IMR-90 (cell line): ENCODE data around the gene NFASC. TPM values are rescaled to one million over a fixed set of nuclear protein-coding genes. Genes with fewer than 3 reads are reported as not detected.

ENCODE experiments used
- ATAC-seq: fragments of 200-7000 bp; cut with Tn5 transposase; 2 replicates; pipeline ENCODE4 v1.9.1; 2020; ENCODE audit warnings: low read depth, mild to moderate bottlenecking, moderate library complexity
- BruUV-seq: library from RNA; stranded (reverse); fragments of 400-500 nt; replicated peaks from 2 replicates; lab custom pipeline; 2021; lab: Mats Ljungman, UMichigan
- CTCF ChIA-PET: fragments of 300-600 bp; formaldehyde crosslinking; extraction: SDS; loops from one replicate; lab custom pipeline; 2021; ENCODE audit warnings: antibody characterized with exemption; lab: Yijun Ruan, JAX
- POLR2A ChIA-PET: fragments of 300-600 bp; sonication (Branson Sonifier 250); formaldehyde crosslinking; loops from one replicate; lab custom pipeline; 2022; ENCODE audit warnings: antibody characterized with exemption; ENCODE audit not compliant: unreplicated experiment; lab: Charles Lee
- DNase-seq: peaks from one replicate; pipeline ENCODE4 v3.0.0; 2013
- H2AFZ ChIP-seq: replicated peaks from 2 replicates; pipeline ENCODE3; 2013; ENCODE audit warnings: low read length, mild to moderate bottlenecking; ENCODE audit not compliant: poor library complexity
- H2AK5ac ChIP-seq: 2 replicates; pipeline ENCODE4 v1.6.1; 2013; ENCODE audit warnings: low read depth, low read length, inconsistent platforms
- H2AK9ac ChIP-seq: replicated peaks from 2 replicates; pipeline ENCODE3; 2013; ENCODE audit warnings: mild to moderate bottlenecking, low read depth, low read length, moderate library complexity; ENCODE audit not compliant: poor library complexity
- H2BK120ac ChIP-seq: 2 replicates; pipeline ENCODE4 v1.6.1; 2013; ENCODE audit warnings: low read depth, low read length, inconsistent platforms
- H2BK15ac ChIP-seq: 3 replicates; pipeline ENCODE4 v1.6.1; 2013; ENCODE audit warnings: low read depth, low read length, inconsistent platforms
- H2BK20ac ChIP-seq: 2 replicates; pipeline ENCODE4 v1.6.1; 2013; ENCODE audit warnings: low read depth, mild to moderate bottlenecking, inconsistent platforms, low read length, moderate library complexity
- H2BK5ac ChIP-seq: 2 replicates; pipeline ENCODE4 v1.6.1; 2013; ENCODE audit warnings: mild to moderate bottlenecking, low read depth, low read length, inconsistent platforms; ENCODE audit not compliant: poor library complexity, severe bottlenecking
- H3K14ac ChIP-seq: replicated peaks from 2 replicates; pipeline ENCODE4 v1.6.1; 2013; ENCODE audit warnings: low read depth, low read length, inconsistent platforms
- H3K18ac ChIP-seq: 2 replicates; pipeline ENCODE4 v1.6.1; 2013; ENCODE audit warnings: low read depth, low read length, control low read depth
- H3K23ac ChIP-seq: 2 replicates; pipeline ENCODE4 v1.6.1; 2013; ENCODE audit warnings: low read depth, low read length, inconsistent platforms
- H3K27ac ChIP-seq: 2 replicates; pipeline ENCODE4 v1.5.1; 2013; ENCODE audit warnings: mild to moderate bottlenecking, control low read depth, low read length; ENCODE audit not compliant: insufficient read depth
- H3K27me3 ChIP-seq: 2 replicates; pipeline ENCODE4 v1.6.1; 2013; ENCODE audit warnings: low read length; ENCODE audit not compliant: control insufficient read depth, insufficient read depth
- H3K36me3 ChIP-seq: 2 replicates; pipeline ENCODE4 v1.6.1; 2013; ENCODE audit warnings: low read length, mixed read lengths; ENCODE audit not compliant: control insufficient read depth, insufficient read depth
- H3K4ac ChIP-seq: 2 replicates; pipeline ENCODE4 v1.6.1; 2013; ENCODE audit warnings: low read depth, low read length, inconsistent platforms
- H3K4me1 ChIP-seq: 2 replicates; pipeline ENCODE4 v1.6.1; 2013; ENCODE audit warnings: low read length, mixed read lengths; ENCODE audit not compliant: control insufficient read depth, insufficient read depth
- H3K4me2 ChIP-seq: 2 replicates; pipeline ENCODE4 v1.6.1; 2013; ENCODE audit warnings: low read depth, mild to moderate bottlenecking, control low read depth, low read length, moderate library complexity
- H3K4me3 ChIP-seq: 2 replicates; pipeline ENCODE4 v1.5.1; 2013; ENCODE audit warnings: low read depth, mild to moderate bottlenecking, control low read depth, low read length, moderate library complexity; ENCODE audit not compliant: insufficient read depth
- H3K56ac ChIP-seq: 2 replicates; pipeline ENCODE4 v1.6.1; 2013; ENCODE audit warnings: low read length, inconsistent platforms; ENCODE audit not compliant: insufficient read depth; ENCODE audit errors: extremely low read depth
- H3K79me1 ChIP-seq, 2 experiments: 2 replicates each; pipeline ENCODE4 v1.6.1; 2013; ENCODE audit warnings: low read length in 2 of 2, inconsistent platforms in 1 of 2, low read depth in 1 of 2
- H3K9ac ChIP-seq: 2 replicates; pipeline ENCODE4 v1.6.1; 2013; ENCODE audit warnings: low read depth, low read length, control low read depth
- H3K9me1 ChIP-seq: 2 replicates; pipeline ENCODE4 v1.6.1; 2013; ENCODE audit warnings: low read length, inconsistent platforms; ENCODE audit not compliant: insufficient read depth
- H3K9me3 ChIP-seq: 2 replicates; pipeline ENCODE4 v1.6.1; 2013; ENCODE audit warnings: low read length; ENCODE audit not compliant: control insufficient read depth, insufficient read depth
- H4K20me1 ChIP-seq: 2 replicates; pipeline ENCODE4 v1.6.1; 2013; ENCODE audit warnings: low read length, inconsistent platforms; ENCODE audit not compliant: insufficient read depth
- H4K5ac ChIP-seq: 2 replicates; pipeline ENCODE4 v1.6.1; 2013; ENCODE audit warnings: mild to moderate bottlenecking, low read depth, low read length, control low read depth
- H4K8ac ChIP-seq, 2 experiments: 2 replicates each; pipeline ENCODE4 v1.6.1; 2013; ENCODE audit warnings: low read depth in 2 of 2, low read length in 2 of 2, control low read depth in 1 of 2, inconsistent platforms in 1 of 2
- H4K91ac ChIP-seq: 2 replicates; pipeline ENCODE4 v1.6.1; 2013; ENCODE audit warnings: low read depth, low read length, inconsistent platforms; ENCODE audit not compliant: insufficient read depth
- CHD1 ChIP-seq: IDR thresholded peaks from 2 replicates; pipeline ENCODE4 v1.6.1; 2012; ENCODE audit warnings: low read depth, low read length, improper control_type of control experiment
- FOS ChIP-seq: fragments of 150-350 bp; IDR thresholded peaks from 2 replicates; pipeline ENCODE4 v1.6.1; 2016; ENCODE audit warnings: low read depth, low read length
- MAZ ChIP-seq: IDR thresholded peaks from 2 replicates; pipeline ENCODE4 v1.6.1; 2012; ENCODE audit warnings: low read depth, mild to moderate bottlenecking, low read length, improper control_type of control experiment, moderate library complexity, borderline replicate concordance
- WGBS, 2 experiments: methylation state at CpG; one replicate each; pipeline versions ENCODE4 v1.1.5 to v1.1.7; 2013; ENCODE audit warnings: missing lambda C conversion rate in 2 of 2; ENCODE audit not compliant: insufficient read length in 1 of 2; ENCODE audit errors: extremely low coverage in 2 of 2; 5-methylcytosine and 5-hydroxymethylcytosine counted together
- dilution Hi-C: fragments of 300-500 bp; cut with HindIII; formaldehyde crosslinking; loops from one replicate; pipeline ENCODE4 v1.14.3; 2018; ENCODE audit warnings: low sequenced_read_pairs; ENCODE audit not compliant: unreplicated experiment
- in situ Hi-C: fragments of 300-500 bp; cut with MboI; formaldehyde crosslinking; loops from 3 replicates; pipeline ENCODE4 v1.14.3; 2019; ENCODE audit warnings: low sequenced_read_pairs, inconsistent platforms, mixed read lengths
- intact Hi-C: fragments of 100-400 bp; cut with micrococcal nuclease; formaldehyde crosslinking; loops from 2 replicates; pipeline ENCODE4 v1.10.0; 2022
- polyA plus RNA-seq, 3 experiments: library from polyadenylated mRNA; depleted of rRNA; stranded (reverse); fragments of >200 nt; gene quantifications; 2 replicates each; pipeline ENCODE4 v1.2.3, GENCODE V29; 2012; ENCODE audit warnings: low replicate concordance in 1 of 3
- total RNA-seq: library from RNA; depleted of rRNA; stranded (reverse); fragments of >200 nt; gene quantifications from 2 replicates; pipeline ENCODE4 v1.2.3, GENCODE V29; 2012

NFASC gene
- total and polyA plus RNA-seq, 2 of the 4 experiments (the other 2 are of a cell fraction), result 0.18 to 0.79 TPM

DNA sequence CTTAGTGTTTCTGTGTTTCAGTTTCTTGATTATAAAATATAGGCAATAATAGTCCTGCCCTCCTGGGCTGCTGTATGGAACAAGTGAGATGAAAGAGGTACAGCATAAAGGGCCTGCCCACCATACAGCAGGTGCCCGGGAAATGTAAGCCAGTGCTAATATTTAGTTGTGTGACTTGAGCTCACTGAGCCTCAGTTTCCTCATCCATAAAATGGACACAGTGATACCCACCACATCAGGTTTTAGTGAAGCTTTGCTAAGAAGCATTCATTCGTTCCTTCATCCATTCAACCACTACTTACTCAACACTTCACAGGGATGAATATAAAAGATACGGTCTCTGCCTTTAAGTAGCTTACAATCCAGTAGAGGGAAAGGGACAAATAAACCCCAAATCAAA, 192.2 kb downstream of the NFASC start:
- Histone ChIP-seq H3K4me2 (no peak overlapping the region), H2AK9ac (no peak overlapping the region), H3K27me3 (peaks cover 11% of the 10 kb centered on the region), H4K20me1 (no peaks in the 10 kb centered on the region), H3K27ac (no peak overlapping the region), H3K9me3 (no peaks in the 10 kb centered on the region), H4K91ac (no peak overlapping the region), H2BK15ac (no peak overlapping the region), H4K8ac (no peak overlapping the region), H2BK120ac (no peak overlapping the region), H3K14ac (no peak overlapping the region), H3K36me3 (no peaks in the 10 kb centered on the region), H3K18ac (no peak overlapping the region), H4K5ac (no peak overlapping the region), H3K4ac (no peak overlapping the region), H3K56ac (no peak overlapping the region), H3K4me1 (no peaks in the 10 kb centered on the region), H2AK5ac (no peak overlapping the region), H3K4me3 (no peak overlapping the region), H3K9me1 (no peaks in the 10 kb centered on the region), H2AFZ (no peak overlapping the region), H3K23ac (no peak overlapping the region), H3K79me1 (no peaks in the 10 kb centered on the region), H2BK5ac (no peak overlapping the region), H3K9ac (no peak overlapping the region), H2BK20ac (no peak overlapping the region)
- ChIA-PET POLR2A (no interaction called here), CTCF (interaction anchor here (0.6 to 2.9 kb wide), 6 partner anchors 8 to 741 kb away, joined by 3 to 31 read pairs (median 7); no protein-coding TSS in a partner anchor)
- dilution Hi-C loops, result no loop called here
- no CpG with 5 or more reads among the region's 3 CpGs for WGBS, 2 experiments
- no peak for TF ChIP-seq CHD1
- TF ChIP-seq MAZ, result no peak
- TF ChIP-seq FOS, result no peak
- ATAC-seq (no peak), DNase-seq (no peak)
- intact Hi-C loops, result no loop called here
- no TSS peak for BruUV-seq
- in situ Hi-C loops, result loop anchor here (5.0 kb wide), 1 partner anchor 76 kb away; no protein-coding TSS in a partner anchor
